ENCODE results near the gene PLAA. TPM values are rescaled to one million over a fixed set of nuclear protein-coding genes. Genes with fewer than 3 reads are reported as not detected.

Gene PLAA
- total RNA-seq, 1 donor from 2014 or later: 33.1 TPM

DNA sequence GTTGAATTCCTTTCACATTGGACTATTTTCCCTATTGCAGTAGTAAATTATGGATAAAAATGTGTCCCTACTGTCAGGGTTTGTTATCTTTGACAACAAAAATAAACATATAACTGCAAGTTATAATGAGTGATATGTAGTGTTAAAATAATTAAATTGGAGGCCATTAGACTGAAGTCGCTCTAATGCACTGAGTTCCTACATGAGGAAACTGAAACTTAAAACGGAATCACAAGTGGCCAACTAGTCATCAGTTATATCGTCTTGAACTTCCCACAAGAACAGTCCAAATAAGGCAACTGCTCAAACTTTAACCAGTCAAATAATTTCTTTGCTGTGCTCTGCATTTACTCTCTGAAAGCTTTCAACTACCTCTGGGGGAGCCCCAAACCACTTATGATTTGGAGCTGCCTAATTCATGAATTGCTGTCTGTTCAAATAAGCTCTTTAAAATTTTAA is 7.0 kb upstream of the PLAA start:
- Mint-ChIP-seq H3K27me3 (ENCODE audit: low read depth) (no peaks in the 10 kb centered on the region), H3K27ac (no peak overlapping the region), H3K4me3 (no peak overlapping the region), H3K36me3 (peaks cover 2% of the 10 kb centered on the region), H3K4me1 (peaks cover 20% of the 10 kb centered on the region), H3K9me3 (no peaks in the 10 kb centered on the region)
- DNase-seq (ENCODE audit: low spot score in 2 of 2, unreplicated experiment in 2 of 2): no peak
- TF ChIP-seq, protein P1, sequence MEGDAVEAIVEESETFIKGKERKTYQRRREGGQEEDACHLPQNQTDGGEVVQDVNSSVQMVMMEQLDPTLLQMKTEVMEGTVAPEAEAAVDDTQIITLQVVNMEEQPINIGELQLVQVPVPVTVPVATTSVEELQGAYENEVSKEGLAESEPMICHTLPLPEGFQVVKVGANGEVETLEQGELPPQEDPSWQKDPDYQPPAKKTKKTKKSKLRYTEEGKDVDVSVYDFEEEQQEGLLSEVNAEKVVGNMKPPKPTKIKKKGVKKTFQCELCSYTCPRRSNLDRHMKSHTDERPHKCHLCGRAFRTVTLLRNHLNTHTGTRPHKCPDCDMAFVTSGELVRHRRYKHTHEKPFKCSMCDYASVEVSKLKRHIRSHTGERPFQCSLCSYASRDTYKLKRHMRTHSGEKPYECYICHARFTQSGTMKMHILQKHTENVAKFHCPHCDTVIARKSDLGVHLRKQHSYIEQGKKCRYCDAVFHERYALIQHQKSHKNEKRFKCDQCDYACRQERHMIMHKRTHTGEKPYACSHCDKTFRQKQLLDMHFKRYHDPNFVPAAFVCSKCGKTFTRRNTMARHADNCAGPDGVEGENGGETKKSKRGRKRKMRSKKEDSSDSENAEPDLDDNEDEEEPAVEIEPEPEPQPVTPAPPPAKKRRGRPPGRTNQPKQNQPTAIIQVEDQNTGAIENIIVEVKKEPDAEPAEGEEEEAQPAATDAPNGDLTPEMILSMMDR (IDR thresholded peaks at IDR 0.05; ENCODE audit: unreplicated experiment): no peak

DNA sequence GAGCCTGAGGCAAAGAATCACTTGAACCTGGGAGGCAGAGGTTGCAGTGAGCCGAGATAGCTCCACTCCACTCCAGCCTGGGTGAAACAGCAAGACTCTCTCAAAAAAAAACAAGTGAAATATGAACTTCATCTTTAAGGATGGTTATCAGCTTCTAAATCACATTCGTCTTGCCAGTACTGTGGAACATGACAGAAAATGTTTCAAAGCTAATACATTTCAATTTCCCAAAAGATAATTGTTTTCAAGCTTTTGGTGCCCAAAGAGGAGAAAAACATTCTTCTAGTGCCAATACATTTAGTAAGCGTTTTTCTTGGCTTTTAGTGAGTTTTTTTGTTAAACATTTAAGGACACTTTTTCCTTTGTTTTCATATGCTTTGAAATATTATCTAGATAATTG is 4.8 kb upstream of the PLAA start:
- no peak overlapping the region for H3K4me3 Mint-ChIP-seq
- TF ChIP-seq, protein P1 (IDR thresholded peaks at IDR 0.05; ENCODE audit: unreplicated experiment): no peak
- peaks cover 20% of the 10 kb centered on the region for H3K4me1 Mint-ChIP-seq
- H3K36me3 Mint-ChIP-seq: no peaks in the 10 kb centered on the region
- no peaks in the 10 kb centered on the region for H3K27me3 Mint-ChIP-seq (ENCODE audit: low read depth)
- no peak for DNase-seq (ENCODE audit: low spot score in 2 of 2, unreplicated experiment in 2 of 2)
- no peaks in the 10 kb centered on the region for H3K9me3 Mint-ChIP-seq
- no peak overlapping the region for H3K27ac Mint-ChIP-seq

- Mint-ChIP-seq H3K27me3 (ENCODE audit: low read depth) (no peaks in the 10 kb centered on the region), H3K36me3 (no peaks in the 10 kb centered on the region), H3K4me3 (no peak overlapping the region), H3K4me1 (peaks cover 19% of the 10 kb centered on the region), H3K27ac (no peak overlapping the region), H3K9me3 (no peaks in the 10 kb centered on the region)
- TF ChIP-seq, protein P1 (IDR thresholded peaks at IDR 0.05; ENCODE audit: unreplicated experiment): no peak
- no peak for DNase-seq (ENCODE audit: low spot score in 2 of 2, unreplicated experiment in 2 of 2)
Observed at GRCh38 chr9:26950521-26950920, 3.5 kb upstream of the PLAA start.

DNA sequence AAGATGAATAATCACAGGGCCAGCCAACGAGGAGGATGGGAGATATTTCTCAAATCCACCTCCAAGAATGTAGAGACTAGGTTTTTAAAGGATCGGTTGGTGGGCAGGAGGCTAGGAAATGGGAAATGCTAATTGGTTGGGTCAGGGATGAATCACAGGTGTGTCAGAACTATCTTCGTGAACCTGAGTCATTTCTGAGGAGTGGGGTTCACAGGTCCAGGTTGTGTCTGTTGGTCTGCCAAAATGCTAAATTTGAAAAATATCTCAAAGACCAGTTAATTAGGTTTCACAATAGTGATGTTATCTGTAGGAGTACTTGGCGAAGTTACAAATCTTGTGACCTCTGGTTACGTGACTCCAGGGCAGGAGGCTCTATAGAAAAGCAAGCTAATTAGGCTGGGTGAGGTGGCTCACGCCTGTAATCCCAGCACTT is 2.6 kb upstream of the PLAA start:
- Mint-ChIP-seq H3K27ac (no peak overlapping the region), H3K9me3 (no peaks in the 10 kb centered on the region), H3K4me3 (no peak overlapping the region), H3K4me1 (peaks cover 19% of the 10 kb centered on the region), H3K27me3 (ENCODE audit: low read depth) (no peaks in the 10 kb centered on the region), H3K36me3 (no peaks in the 10 kb centered on the region)
- no peak for DNase-seq (ENCODE audit: low spot score in 2 of 2, unreplicated experiment in 2 of 2)
- TF ChIP-seq, protein P1 (IDR thresholded peaks at IDR 0.05; ENCODE audit: unreplicated experiment): no peak

DNA sequence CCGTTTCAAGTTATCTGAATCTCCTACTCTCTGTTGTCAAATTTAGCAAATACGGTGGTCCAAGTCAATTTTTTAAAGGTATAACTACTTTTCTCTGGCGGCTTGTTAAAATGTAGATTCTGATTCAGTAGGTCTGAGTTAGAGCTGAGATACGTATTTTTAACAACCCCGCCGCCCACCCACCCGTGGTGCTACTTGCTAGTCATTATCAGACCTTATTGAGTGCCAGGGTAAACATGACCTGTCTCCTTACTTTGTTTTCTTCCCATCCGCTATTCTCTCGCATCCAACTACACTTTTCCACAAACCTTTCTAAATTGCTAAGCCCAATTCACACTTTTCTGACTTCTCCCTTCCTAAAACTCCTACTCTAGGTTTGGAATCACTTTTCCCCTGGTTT is 694 bp upstream of the PLAA start:
- Mint-ChIP-seq H3K4me1 (peaks cover 24% of the 10 kb centered on the region), H3K9me3 (no peaks in the 10 kb centered on the region), H3K4me3 (peak overlapping the region; percentile 99), H3K27ac (peak overlapping the region; percentile 100), H3K36me3 (no peaks in the 10 kb centered on the region), H3K27me3 (ENCODE audit: low read depth) (no peaks in the 10 kb centered on the region)
- no peak for DNase-seq (ENCODE audit: low spot score in 2 of 2, unreplicated experiment in 2 of 2)
- TF ChIP-seq, protein P1 (IDR thresholded peaks at IDR 0.05; ENCODE audit: unreplicated experiment): no peak

- no peak for DNase-seq (ENCODE audit: low spot score in 2 of 2, unreplicated experiment in 2 of 2)
- H3K27me3 Mint-ChIP-seq (ENCODE audit: low read depth): no peaks in the 10 kb centered on the region
- no peaks in the 10 kb centered on the region for H3K9me3 Mint-ChIP-seq
- H3K27ac Mint-ChIP-seq: peak overlapping the region; percentile 100
- TF ChIP-seq, protein P1 (IDR thresholded peaks at IDR 0.05; ENCODE audit: unreplicated experiment): no peak
- H3K4me3 Mint-ChIP-seq: peak overlapping the region; percentile 99
- H3K36me3 Mint-ChIP-seq: peaks cover 3% of the 10 kb centered on the region
- peaks cover 24% of the 10 kb centered on the region for H3K4me1 Mint-ChIP-seq
Observed at GRCh38 chr9:26945591-26945990, 1.5 kb downstream of the PLAA start.
